ENCODE results near the gene MAFB. TPM values are rescaled to one million over a fixed set of nuclear protein-coding genes. Genes with fewer than 3 reads are reported as not detected.

MAFB gene
- total RNA-seq, 1 donor from 2014 or later: 1.3 TPM

DNA sequence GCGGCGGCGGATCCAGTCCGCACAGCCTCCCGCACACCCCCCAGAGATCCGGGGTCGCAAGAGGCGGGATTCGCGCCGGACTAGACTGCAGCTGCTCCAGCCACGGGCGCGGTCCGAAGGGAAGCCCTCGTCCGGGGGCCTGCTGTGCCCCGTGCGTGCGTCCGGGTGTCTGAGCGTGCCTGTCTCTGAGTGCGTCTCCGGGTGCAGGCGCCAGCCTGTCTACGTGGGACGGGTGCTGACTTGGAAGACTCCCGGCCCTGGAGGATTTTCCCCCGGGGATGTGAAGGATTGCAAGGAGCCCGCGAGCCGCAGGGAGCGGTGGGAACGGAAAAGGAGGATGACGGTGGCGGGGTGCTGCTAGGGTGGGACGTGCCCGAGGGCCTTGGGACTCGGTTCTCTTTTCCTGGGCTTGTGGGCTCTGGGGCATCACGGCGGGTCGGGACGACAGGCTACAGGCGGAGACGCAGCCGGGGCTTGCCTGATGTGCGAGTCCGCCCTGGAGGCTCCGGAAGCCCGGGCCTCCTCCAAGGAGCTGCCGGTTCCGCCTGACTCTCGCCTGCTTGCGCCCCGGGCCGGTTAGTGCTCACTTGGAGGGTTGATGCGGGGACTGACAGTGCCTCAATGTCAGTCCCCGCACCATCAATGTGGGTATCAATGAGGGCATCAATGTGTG is 5.7 kb downstream of the MAFB start:
- peaks cover 25% of the 10 kb centered on the region for H3K27me3 ChIP-seq (ENCODE audit: control insufficient read depth, insufficient read depth, low read length)
- FAIRE-seq (no peak), DNase-seq (ENCODE audit: low read depth) (peak; percentile 29)
- TF ChIP-seq CTCF (IDR thresholded peaks at IDR 0.05; ENCODE audit: insufficient read depth, low read length, severe bottlenecking): no peak
- no peaks in the 10 kb centered on the region for H3K36me3 ChIP-seq (ENCODE audit: control insufficient read depth, insufficient read depth, low read length)
- no peak overlapping the region for H3K4me3 ChIP-seq (ENCODE audit: low read depth, low read length)

DNA sequence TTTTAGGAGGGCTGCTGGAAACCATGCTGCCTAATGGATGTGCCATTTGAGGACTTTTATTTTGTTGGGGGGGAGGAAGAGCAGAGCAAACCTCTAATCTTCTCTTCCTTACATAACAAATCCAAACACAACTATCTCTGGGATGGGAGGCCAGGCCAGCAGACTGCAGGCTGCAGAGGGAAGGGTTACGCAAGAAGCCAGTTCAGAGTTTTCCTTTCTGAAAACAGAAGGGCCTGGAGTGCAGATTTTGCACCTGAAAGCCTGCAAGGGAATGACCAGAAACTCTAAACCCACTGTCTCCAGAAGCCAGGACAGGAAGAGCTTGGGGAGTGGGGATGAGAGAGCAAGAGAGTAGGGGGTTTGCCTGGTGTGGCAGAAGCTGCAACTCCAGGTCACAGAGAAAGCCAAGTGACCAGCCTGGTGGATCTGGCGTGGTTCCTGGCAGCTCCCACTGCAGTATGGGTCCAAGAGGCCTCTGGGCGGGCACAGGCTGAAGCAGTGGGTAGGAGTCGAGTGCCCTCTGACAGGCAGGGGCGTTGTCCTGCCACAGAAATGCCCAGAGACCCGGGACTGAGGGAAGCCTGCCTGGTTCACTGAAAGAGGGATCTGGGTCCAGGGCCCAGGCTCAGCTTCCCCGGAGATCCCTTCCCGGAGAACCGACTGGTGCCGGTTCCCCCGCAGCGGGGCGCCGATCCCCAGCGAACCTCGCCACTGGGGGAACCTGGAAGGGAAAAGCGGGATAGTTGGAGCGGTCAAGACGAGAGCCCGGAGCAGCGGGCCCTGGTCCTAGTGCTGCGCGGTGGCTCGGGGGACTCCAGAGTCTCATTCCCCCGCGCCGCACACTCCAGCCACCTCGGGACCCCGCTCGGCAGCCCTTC is 6.7 kb downstream of the MAFB start:
- H3K27me3 ChIP-seq (ENCODE audit: control insufficient read depth, insufficient read depth, low read length): peaks cover 19% of the 10 kb centered on the region
- no peak for DNase-seq (ENCODE audit: low read depth)
- FAIRE-seq: no peak
- H3K36me3 ChIP-seq (ENCODE audit: control insufficient read depth, insufficient read depth, low read length): no peaks in the 10 kb centered on the region
- TF ChIP-seq CTCF (IDR thresholded peaks at IDR 0.05; ENCODE audit: insufficient read depth, low read length, severe bottlenecking): no peak
- H3K4me3 ChIP-seq (ENCODE audit: low read depth, low read length): no peak overlapping the region

GRCh38 chr20:40681684-40682083 is 7.4 kb downstream of the MAFB start:
- FAIRE-seq (no peak), DNase-seq (ENCODE audit: low read depth) (no peak)
- peaks cover 16% of the 10 kb centered on the region for H3K27me3 ChIP-seq (ENCODE audit: control insufficient read depth, insufficient read depth, low read length)
- H3K4me3 ChIP-seq (ENCODE audit: low read depth, low read length): no peak overlapping the region
- TF ChIP-seq CTCF (IDR thresholded peaks at IDR 0.05; ENCODE audit: insufficient read depth, low read length, severe bottlenecking): no peak
- no peaks in the 10 kb centered on the region for H3K36me3 ChIP-seq (ENCODE audit: control insufficient read depth, insufficient read depth, low read length)

DNA sequence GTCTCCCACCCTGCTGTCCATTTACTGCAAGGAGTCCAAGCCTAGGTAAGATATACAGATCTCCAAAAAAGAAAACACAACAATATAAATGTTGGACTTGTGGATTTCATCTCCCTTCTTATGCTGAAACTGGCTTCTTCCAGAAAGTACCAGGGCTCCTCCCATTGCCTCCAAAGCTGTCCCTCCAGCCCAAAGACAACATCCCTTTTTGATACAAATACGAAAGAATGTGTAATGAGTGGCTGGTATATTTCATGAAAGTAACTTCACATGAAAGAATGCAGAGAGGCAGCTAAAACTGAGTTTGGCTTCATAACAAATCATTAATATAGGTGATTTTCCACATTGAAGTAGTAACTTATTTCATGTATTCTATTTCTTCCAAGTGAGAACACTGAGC is 7.9 kb downstream of the MAFB start:
- TF ChIP-seq CTCF (IDR thresholded peaks at IDR 0.05; ENCODE audit: insufficient read depth, low read length, severe bottlenecking): no peak
- no peak for FAIRE-seq
- Histone ChIP-seq H3K27me3 (ENCODE audit: control insufficient read depth, insufficient read depth, low read length) (peaks cover 12% of the 10 kb centered on the region), H3K4me3 (ENCODE audit: low read depth, low read length) (no peak overlapping the region), H3K36me3 (ENCODE audit: control insufficient read depth, insufficient read depth, low read length) (no peaks in the 10 kb centered on the region)
- no peak for DNase-seq (ENCODE audit: low read depth)

GRCh38 chr20:40680161-40680959 is 8.7 kb downstream of the MAFB start:
- DNase-seq (ENCODE audit: low read depth): no peak
- Histone ChIP-seq H3K4me3 (ENCODE audit: low read depth, low read length) (no peak overlapping the region), H3K36me3 (ENCODE audit: control insufficient read depth, insufficient read depth, low read length) (no peaks in the 10 kb centered on the region), H3K27me3 (ENCODE audit: control insufficient read depth, insufficient read depth, low read length) (peaks cover 10% of the 10 kb centered on the region)
- TF ChIP-seq CTCF (IDR thresholded peaks at IDR 0.05; ENCODE audit: insufficient read depth, low read length, severe bottlenecking): no peak
- peak; percentile 72 for FAIRE-seq

All from bronchial epithelial cell (primary cell).